Ectodermal cell (in vitro differentiated cells): ENCODE data around the gene SLC11A2.
"Not testable (repeated sequence)": the region's sequence is repeated elsewhere in the genome, so short reads cannot be mapped to it uniquely, and the experiment has no call there.

ENCODE experiments used
- H3K27ac ChIP-seq: 2 replicates; pipeline ENCODE4 v1.7.0; 2013; ENCODE audit warnings: mild to moderate bottlenecking, low read depth, low read length; ENCODE audit not compliant: insufficient read depth, poor library complexity, severe bottlenecking
- H3K27me3 ChIP-seq: 2 replicates; pipeline ENCODE4 v1.7.0; 2013; ENCODE audit warnings: mild to moderate bottlenecking, low read length; ENCODE audit not compliant: insufficient read depth, control insufficient read depth, poor library complexity, severe bottlenecking
- H3K36me3 ChIP-seq: one replicate; pipeline ENCODE4 v1.7.0; 2013; ENCODE audit warnings: low read length; ENCODE audit not compliant: control insufficient read depth, insufficient read depth
- H3K4me1 ChIP-seq: one replicate; pipeline ENCODE4 v1.7.0; 2013; ENCODE audit warnings: low read length; ENCODE audit not compliant: control insufficient read depth, insufficient read depth
- H3K4me3 ChIP-seq: 2 replicates; pipeline ENCODE4 v1.7.0; 2013; ENCODE audit warnings: low read depth, low read length, control low read depth; ENCODE audit not compliant: insufficient read depth
- H3K9me3 ChIP-seq: 2 replicates; pipeline ENCODE4 v1.7.0; 2013; ENCODE audit warnings: mild to moderate bottlenecking, low read length, moderate library complexity; ENCODE audit not compliant: control insufficient read depth
- WGBS, 2 experiments: methylation state at CpG; one replicate each; pipeline ENCODE4 v1.1.7; 2013; ENCODE audit warnings: missing lambda C conversion rate in 2 of 2; 5-methylcytosine and 5-hydroxymethylcytosine counted together

The SLC11A2 gene

GRCh38 chr12:50981319-50982239, 44.6 kb downstream of the SLC11A2 start:
- H3K9me3 ChIP-seq, result no peaks in the 10 kb centered on the region
- no peaks in the 10 kb centered on the region for H3K4me1 ChIP-seq
- no peaks in the 10 kb centered on the region for H3K27me3 ChIP-seq
- no peaks in the 10 kb centered on the region for H3K36me3 ChIP-seq
- WGBS, 2 experiments, result 86 to 93% methylated on average over 4 to 5 of the region's 6 CpGs
- H3K4me3 ChIP-seq, result no peak overlapping the region
- H3K27ac ChIP-seq, result no peak overlapping the region

DNA sequence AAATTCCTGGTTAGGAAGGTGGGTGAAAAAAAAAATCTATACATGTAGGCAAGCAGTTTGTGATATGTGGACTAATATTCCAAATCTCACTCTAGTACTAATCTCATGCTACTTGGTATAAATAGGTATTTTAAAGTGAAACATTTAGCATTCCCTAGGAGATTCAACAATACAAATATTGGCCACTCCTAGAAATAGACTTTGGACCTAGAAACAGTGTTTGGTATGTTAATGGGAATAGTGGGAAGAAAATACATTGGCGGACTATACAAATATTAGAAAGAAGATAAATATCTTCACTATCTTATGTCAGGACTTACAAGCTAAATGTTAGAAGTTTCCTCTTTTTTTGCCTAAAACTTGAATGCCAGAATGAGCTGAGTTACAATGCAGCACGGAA, 45.6 kb downstream of the SLC11A2 start:
- 83 to 100% methylated on average over 1 to 2 of the region's 2 CpGs for WGBS, 2 experiments
- Histone ChIP-seq H3K27me3 (no peaks in the 10 kb centered on the region), H3K9me3 (no peaks in the 10 kb centered on the region), H3K36me3 (no peaks in the 10 kb centered on the region), H3K4me1 (no peaks in the 10 kb centered on the region), H3K27ac (no peak overlapping the region), H3K4me3 (no peak overlapping the region)

DNA sequence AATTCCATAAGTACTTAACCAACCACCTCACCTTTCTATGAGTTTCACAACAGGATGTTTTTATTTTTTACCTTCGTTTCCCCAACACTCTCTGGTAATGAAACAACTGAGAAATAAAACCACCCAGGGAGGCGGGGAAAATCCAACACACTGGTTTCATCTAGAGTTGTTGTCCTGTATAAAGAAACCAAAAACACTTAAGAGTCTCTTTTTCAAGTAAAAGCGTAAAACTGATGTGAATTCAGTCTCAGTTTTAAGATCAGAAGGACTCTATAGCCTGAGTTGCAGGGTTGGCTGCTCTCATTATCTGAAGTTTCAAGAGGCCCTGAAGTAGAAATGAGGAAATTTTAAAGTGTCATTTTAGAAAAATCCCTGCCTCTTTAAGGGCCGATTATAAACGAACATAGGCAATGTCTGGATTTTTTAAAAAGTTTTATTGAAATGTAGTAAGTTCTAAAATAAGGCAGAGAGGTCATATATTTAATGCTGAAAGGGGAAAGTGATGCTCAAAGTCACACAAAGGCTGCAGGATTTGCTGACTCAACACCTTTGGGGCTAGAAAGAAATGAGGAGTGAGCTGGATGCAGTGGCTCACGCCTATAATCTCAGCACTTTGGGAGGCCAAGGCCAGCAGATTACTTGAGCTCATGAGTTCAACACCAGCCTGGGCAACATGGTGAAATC, 46.7 kb downstream of the SLC11A2 start:
- Histone ChIP-seq H3K27ac (no peak overlapping the region), H3K36me3 (no peaks in the 10 kb centered on the region), H3K27me3 (no peaks in the 10 kb centered on the region), H3K4me1 (no peaks in the 10 kb centered on the region), H3K9me3 (no peaks in the 10 kb centered on the region), H3K4me3 (no peak overlapping the region)
- 92 to 93% methylated on average over 6 of the region's 6 CpGs for WGBS, 2 experiments

DNA sequence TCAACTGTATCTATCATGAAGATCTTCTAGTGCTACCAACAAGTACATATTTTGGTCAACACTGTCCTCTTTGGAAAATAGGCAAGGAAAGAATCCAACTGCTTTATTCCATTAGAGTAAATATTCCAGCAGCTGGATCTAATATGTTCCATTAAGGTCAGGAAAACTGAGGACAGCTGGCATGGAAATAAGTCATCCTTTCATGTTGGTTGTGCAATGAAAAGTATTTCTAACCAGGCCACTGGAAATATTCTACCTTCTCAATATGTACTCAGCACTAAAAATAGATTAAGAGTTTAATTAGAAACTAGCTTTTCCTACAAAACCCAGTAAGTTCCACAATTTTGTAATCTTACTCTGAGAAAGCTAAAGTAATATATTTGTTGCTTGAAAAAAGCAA, 54.2 kb downstream of the SLC11A2 start:
- Histone ChIP-seq H3K4me3 (no peak overlapping the region), H3K9me3 (no peaks in the 10 kb centered on the region), H3K27ac (no peak overlapping the region), H3K27me3 (no peaks in the 10 kb centered on the region), H3K4me1 (no peaks in the 10 kb centered on the region), H3K36me3 (peaks cover 4% of the 10 kb centered on the region)

DNA sequence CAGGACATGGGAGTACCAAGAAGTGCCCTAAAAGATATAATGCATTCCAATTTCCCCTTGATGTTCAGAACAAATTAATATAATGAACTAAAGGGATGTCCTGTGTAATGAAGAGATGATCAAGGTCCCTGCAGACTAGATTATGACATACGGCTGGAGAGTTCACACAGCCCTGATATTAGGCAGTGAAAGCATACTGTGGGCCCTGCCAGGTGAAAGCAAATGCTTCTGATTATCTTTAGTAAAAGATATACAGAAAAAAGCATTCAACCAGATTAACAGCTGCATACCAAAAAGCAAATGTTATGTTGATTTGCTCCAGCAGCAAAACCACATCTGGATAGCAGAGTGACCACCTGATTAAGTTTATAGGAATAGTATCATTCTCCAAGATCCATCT, 61.8 kb downstream of the SLC11A2 start:
- Histone ChIP-seq H3K27me3 (no peaks in the 10 kb centered on the region), H3K36me3 (no peaks in the 10 kb centered on the region), H3K4me1 (no peaks in the 10 kb centered on the region), H3K9me3 (no peaks in the 10 kb centered on the region), H3K4me3 (no peak overlapping the region), H3K27ac (no peak overlapping the region)
- WGBS, 2 experiments, result 60 to 76% methylated on average over 1 of the region's 1 CpG

- H3K9me3 ChIP-seq, result no peaks in the 10 kb centered on the region
Measured at GRCh38 chr12:50961708-50962107, 64.5 kb downstream of the SLC11A2 start.

GRCh38 chr12:50960130-50960529, 66.1 kb downstream of the SLC11A2 start:
- Histone ChIP-seq H3K9me3 (no peaks in the 10 kb centered on the region), H3K4me1 (no peaks in the 10 kb centered on the region), H3K27ac (no peak overlapping the region), H3K36me3 (no peaks in the 10 kb centered on the region), H3K4me3 (no peak overlapping the region), H3K27me3 (no peaks in the 10 kb centered on the region)

More at GRCh38 chr12:50961708-50962107, 64.5 kb downstream of the SLC11A2 start:
- Histone ChIP-seq H3K27me3 (no peaks in the 10 kb centered on the region), H3K27ac (no peak overlapping the region), H3K4me1 (no peaks in the 10 kb centered on the region), H3K4me3 (no peak overlapping the region), H3K36me3 (no peaks in the 10 kb centered on the region)
- 93 to 97% methylated on average over 4 of the region's 4 CpGs for WGBS, 2 experiments

GRCh38 chr12:50955697-50956096, 70.5 kb downstream of the SLC11A2 start:
- no peaks in the 10 kb centered on the region for H3K27me3 ChIP-seq
- H3K4me1 ChIP-seq, result no peaks in the 10 kb centered on the region
- H3K27ac ChIP-seq, result no peak overlapping the region
- H3K9me3 ChIP-seq, result no peaks in the 10 kb centered on the region
- H3K36me3 ChIP-seq, result no peaks in the 10 kb centered on the region
- WGBS, 2 experiments, result 80% methylated on average over 1 of the region's 2 CpGs; no CpG with 5 or more reads in 1 of the 2 experiments
- H3K4me3 ChIP-seq, result no peak overlapping the region

DNA sequence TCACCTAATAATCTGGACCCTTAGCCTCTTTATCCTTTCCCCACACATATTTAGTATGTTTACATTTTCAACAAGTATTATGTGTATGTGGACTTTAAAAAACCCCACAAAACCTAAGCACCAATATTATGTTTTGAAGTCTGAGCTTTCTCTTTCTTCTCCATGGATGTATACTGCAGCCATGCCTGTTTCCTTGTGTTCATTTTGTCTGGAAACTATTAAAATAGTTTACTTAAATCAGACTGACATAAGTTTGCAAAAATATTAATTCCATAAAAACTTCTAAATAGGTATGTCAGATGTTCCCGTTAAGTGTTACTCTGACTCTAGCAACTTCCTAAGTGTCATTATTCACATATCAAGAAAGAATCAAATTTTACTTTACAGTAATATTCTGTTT, 70.9 kb downstream of the SLC11A2 start:
- no peaks in the 10 kb centered on the region for H3K4me1 ChIP-seq
- 83 to 100% methylated on average over 1 of the region's 1 CpG for WGBS, 2 experiments

GRCh38 chr12:50954789-50955188, 71.4 kb downstream of the SLC11A2 start:
- WGBS, 2 experiments, result 89 to 95% methylated on average over 2 of the region's 2 CpGs
- not testable (repeated sequence) for H3K9me3 ChIP-seq, H3K27ac ChIP-seq, H3K4me3 ChIP-seq, H3K27me3 ChIP-seq, H3K4me1 ChIP-seq, H3K36me3 ChIP-seq

More for the DNA sequence above, 70.9 kb downstream of the SLC11A2 start:
- H3K9me3 ChIP-seq, result no peaks in the 10 kb centered on the region
- H3K4me3 ChIP-seq, result no peak overlapping the region
- no peaks in the 10 kb centered on the region for H3K36me3 ChIP-seq
- H3K27me3 ChIP-seq, result no peaks in the 10 kb centered on the region
- no peak overlapping the region for H3K27ac ChIP-seq
